HEK293 (cell line): ENCODE data around the gene BUB3.

Experiments
- CTCF ChIA-PET: fragments of 350-600 bp; formaldehyde crosslinking; extraction: SDS; loops from one replicate; lab custom pipeline; 2021; ENCODE audit warnings: antibody characterized with exemption; lab: Yijun Ruan, JAX
- POLR2A ChIA-PET: fragments of 300-600 bp; formaldehyde crosslinking; extraction: SDS; loops from one replicate; lab custom pipeline; 2020; ENCODE audit warnings: antibody characterized with exemption, inconsistent platforms; lab: Yijun Ruan, JAX
- H3K27ac ChIP-seq: fragments of 200-500 bp; sonication (Bioruptor generic); 2 replicates; pipeline ENCODE4 v1.5.1; 2014; ENCODE audit warnings: low read depth, low read length, control low read depth, inconsistent platforms; ENCODE audit errors: extremely low read depth
- H3K36me3 ChIP-seq, 2 experiments: fragments of 200-500 bp in 1 of 2; sonication (Bioruptor generic) in 1 of 2; 1 replicate in 1 of 2; 2 replicates in 1 of 2; pipeline ENCODE4 v1.5.1; 2014 to 2017; ENCODE audit warnings: inconsistent platforms in 2 of 2, low read length in 2 of 2; ENCODE audit not compliant: control insufficient read depth in 2 of 2, insufficient read depth in 1 of 2
- H3K4me1 ChIP-seq: fragments of 200-500 bp; sonication (Bioruptor generic); 2 replicates; pipeline ENCODE4 v1.5.1; 2014; ENCODE audit warnings: mild to moderate bottlenecking, low read length, inconsistent platforms; ENCODE audit not compliant: control insufficient read depth, insufficient read depth
- H3K4me3 ChIP-seq: 2 replicates; pipeline ENCODE4 v1.5.1; 2011; ENCODE audit warnings: low read depth, mild to moderate bottlenecking, control low read depth, low read length, moderate library complexity
- H3K9me3 ChIP-seq: fragments of 200-500 bp; sonication (Bioruptor generic); 2 replicates; pipeline ENCODE4 v1.5.1; 2014; ENCODE audit warnings: low read depth, low read length, inconsistent platforms; ENCODE audit not compliant: control insufficient read depth, insufficient read depth
- IKZF3 ChIP-seq: fragments of 450-650 bp; IDR thresholded peaks from 2 replicates; pipeline ENCODE4 v1.5.0; 2018; ENCODE audit warnings: missing biosample characterization, mild to moderate bottlenecking, missing genetic modification characterization, moderate library complexity
- PRDM1 ChIP-seq: fragments of 450-650 bp; formaldehyde crosslinking; IDR thresholded peaks from 2 replicates; pipeline ENCODE4; 2016; ENCODE audit warnings: missing biosample characterization, missing genetic modification characterization
- TCF7L2 ChIP-seq: IDR thresholded peaks from 2 replicates; pipeline ENCODE4 v1.6.1; 2011; ENCODE audit warnings: low read depth, mild to moderate bottlenecking, inconsistent platforms, low read length, moderate library complexity, borderline replicate concordance
- WT1 ChIP-seq: fragments of 450-650 bp; formaldehyde crosslinking; IDR thresholded peaks from 2 replicates; pipeline ENCODE4 v1.5.1; 2016; ENCODE audit warnings: missing biosample characterization, missing genetic modification characterization
- ZBTB7A ChIP-seq: fragments of 450-650 bp; formaldehyde crosslinking; IDR thresholded peaks from 2 replicates; pipeline ENCODE4 v1.5.1; 2016; ENCODE audit warnings: low read depth, missing biosample characterization, missing genetic modification characterization
- ZFP37 ChIP-seq: fragments of 450-650 bp; formaldehyde crosslinking; IDR thresholded peaks from 2 replicates; pipeline ENCODE4 v1.5.1; 2016; ENCODE audit warnings: missing biosample characterization, missing genetic modification characterization
- ZNF175 ChIP-seq: fragments of 450-650 bp; formaldehyde crosslinking; IDR thresholded peaks from 2 replicates; pipeline ENCODE4 v1.5.1; 2016; ENCODE audit warnings: missing biosample characterization, missing genetic modification characterization
- ZNF248 ChIP-seq: fragments of 450-650 bp; formaldehyde crosslinking; IDR thresholded peaks from 2 replicates; pipeline ENCODE4 v1.5.1; 2017; ENCODE audit warnings: missing biosample characterization, missing genetic modification characterization
- ZNF324 ChIP-seq: fragments of 450-650 bp; formaldehyde crosslinking; IDR thresholded peaks from 2 replicates; pipeline ENCODE4 v1.5.1; 2016; ENCODE audit warnings: missing biosample characterization, missing genetic modification characterization
- ZNF335 ChIP-seq: fragments of 450-650 bp; formaldehyde crosslinking; conservative IDR thresholded peaks from 2 replicates; pipeline ENCODE4 v1.5.1; 2016; ENCODE audit warnings: missing biosample characterization, missing genetic modification characterization
- ZNF426 ChIP-seq: fragments of 450-650 bp; formaldehyde crosslinking; IDR thresholded peaks from 2 replicates; pipeline ENCODE4 v1.5.1; 2017; ENCODE audit warnings: missing biosample characterization, missing genetic modification characterization, mild to moderate bottlenecking, inconsistent platforms, moderate library complexity
- ZNF514 ChIP-seq: fragments of 450-650 bp; formaldehyde crosslinking; IDR thresholded peaks from 2 replicates; pipeline ENCODE4 v1.5.1; 2016; ENCODE audit warnings: missing biosample characterization, missing genetic modification characterization
- ZNF549 ChIP-seq: fragments of 450-650 bp; IDR thresholded peaks from 2 replicates; pipeline ENCODE4 v1.5.1; 2018; ENCODE audit warnings: missing biosample characterization, missing genetic modification characterization, mild to moderate bottlenecking, inconsistent platforms, moderate library complexity
- ZNF600 ChIP-seq: fragments of 450-650 bp; formaldehyde crosslinking; IDR thresholded peaks from 2 replicates; pipeline ENCODE4 v1.5.1; 2016; ENCODE audit warnings: missing biosample characterization, missing genetic modification characterization
- ZNF610 ChIP-seq: fragments of 450-650 bp; formaldehyde crosslinking; IDR thresholded peaks from 2 replicates; pipeline ENCODE4 v1.5.1; 2016; ENCODE audit warnings: missing biosample characterization, missing genetic modification characterization, borderline replicate concordance
- ZNF626 ChIP-seq: fragments of 450-650 bp; sonication (Bioruptor Pico); formaldehyde crosslinking; IDR thresholded peaks from 2 replicates; pipeline ENCODE4 v1.5.1; 2018; ENCODE audit warnings: missing biosample characterization, missing genetic modification characterization, inconsistent platforms
- ZNF692 ChIP-seq: fragments of 450-650 bp; formaldehyde crosslinking; IDR thresholded peaks from 2 replicates; pipeline ENCODE4 v1.5.1; 2016; ENCODE audit warnings: missing biosample characterization, missing genetic modification characterization
- TF ChIP-seq, protein P1 (sequence below): fragments of 450-650 bp; formaldehyde crosslinking; IDR thresholded peaks from 2 replicates; pipeline ENCODE4 v1.5.1; 2016; ENCODE audit warnings: missing biosample characterization, missing genetic modification characterization
- TF ChIP-seq, protein P2 (sequence below): fragments of 450-650 bp; formaldehyde crosslinking; IDR thresholded peaks from 2 replicates; pipeline ENCODE4; 2016; ENCODE audit warnings: missing biosample characterization, missing genetic modification characterization

Gene BUB3

DNA sequence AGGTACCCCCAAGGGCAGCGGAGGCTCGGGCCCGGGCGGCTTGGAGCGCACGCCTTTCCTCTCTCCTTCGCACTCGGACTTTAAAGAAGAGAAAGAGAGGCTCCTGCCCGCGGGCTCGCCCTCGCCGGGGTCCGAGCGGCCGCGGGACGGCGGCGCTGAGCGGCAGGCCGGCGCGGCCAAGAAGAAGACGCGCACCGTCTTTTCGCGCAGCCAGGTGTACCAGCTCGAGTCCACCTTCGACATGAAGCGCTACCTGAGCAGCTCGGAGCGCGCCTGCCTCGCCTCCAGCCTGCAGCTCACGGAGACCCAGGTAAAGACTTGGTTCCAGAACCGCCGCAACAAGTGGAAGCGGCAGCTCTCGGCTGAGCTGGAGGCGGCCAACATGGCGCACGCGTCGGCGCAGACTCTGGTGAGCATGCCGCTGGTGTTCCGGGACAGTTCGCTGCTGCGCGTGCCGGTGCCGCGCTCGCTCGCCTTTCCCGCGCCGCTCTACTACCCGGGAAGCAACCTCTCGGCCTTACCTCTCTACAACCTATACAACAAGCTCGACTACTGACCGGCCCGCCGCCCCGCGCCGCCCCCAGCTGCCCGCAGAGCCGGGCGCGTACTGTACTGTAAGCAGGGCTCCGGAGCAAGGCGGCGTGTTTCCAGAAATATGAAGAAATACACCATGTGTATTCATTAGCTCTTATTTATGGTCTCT is 4.5 kb upstream of the BUB3 start:
- no peak for TF ChIP-seq WT1
- TF ChIP-seq, protein P1, sequence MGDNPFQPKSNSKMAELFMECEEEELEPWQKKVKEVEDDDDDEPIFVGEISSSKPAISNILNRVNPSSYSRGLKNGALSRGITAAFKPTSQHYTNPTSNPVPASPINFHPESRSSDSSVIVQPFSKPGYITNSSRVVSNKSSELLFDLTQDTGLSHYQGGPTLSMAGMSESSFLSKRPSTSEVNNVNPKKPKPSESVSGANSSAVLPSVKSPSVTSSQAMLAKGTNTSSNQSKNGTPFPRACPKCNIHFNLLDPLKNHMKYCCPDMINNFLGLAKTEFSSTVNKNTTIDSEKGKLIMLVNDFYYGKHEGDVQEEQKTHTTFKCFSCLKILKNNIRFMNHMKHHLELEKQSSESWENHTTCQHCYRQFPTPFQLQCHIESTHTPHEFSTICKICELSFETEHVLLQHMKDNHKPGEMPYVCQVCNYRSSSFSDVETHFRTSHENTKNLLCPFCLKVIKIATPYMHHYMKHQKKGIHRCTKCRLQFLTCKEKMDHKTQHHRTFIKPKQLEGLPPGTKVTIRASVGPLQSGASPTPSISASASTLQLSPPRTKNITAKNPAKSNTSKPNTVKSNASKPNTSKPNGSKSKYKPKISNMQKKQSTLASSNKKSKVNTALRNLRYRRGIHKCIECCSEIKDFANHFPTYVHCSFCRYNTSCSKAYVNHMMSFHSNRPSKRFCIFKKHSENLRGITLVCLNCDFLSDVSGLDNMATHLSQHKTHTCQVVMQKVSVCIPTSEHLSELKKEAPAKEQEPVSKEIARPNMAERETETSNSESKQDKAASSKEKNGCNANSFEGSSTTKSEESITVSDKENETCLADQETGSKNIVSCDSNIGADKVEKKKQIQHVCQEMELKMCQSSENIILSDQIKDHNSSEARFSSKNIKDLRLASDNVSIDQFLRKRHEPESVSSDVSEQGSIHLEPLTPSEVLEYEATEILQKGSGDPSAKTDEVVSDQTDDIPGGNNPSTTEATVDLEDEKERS (tag by site-specific recombination): no peak
- TF ChIP-seq ZNF324 (tag by site-specific recombination): no peak
- no peak for TF ChIP-seq ZNF514 (tag by site-specific recombination)
- TF ChIP-seq ZFP37 (tag by site-specific recombination): no peak
- TF ChIP-seq PRDM1: no peak
- no peak for TF ChIP-seq ZNF335
- TF ChIP-seq ZNF549 (tag by site-specific recombination): no peak
- TF ChIP-seq TCF7L2: no peak
- TF ChIP-seq ZNF692 (tag by site-specific recombination): no peak
- TF ChIP-seq ZNF626: no peak
- TF ChIP-seq ZBTB7A: no peak
- TF ChIP-seq ZNF175 (tag by site-specific recombination): no peak
- TF ChIP-seq ZNF426 (tag by site-specific recombination): no peak
- no peak for TF ChIP-seq IKZF3 (tag by site-specific recombination)
- TF ChIP-seq ZNF248 (tag by site-specific recombination): no peak
- no peak for TF ChIP-seq ZNF610 (tag by site-specific recombination)
- no peak for TF ChIP-seq ZNF600 (tag by site-specific recombination)
- Histone ChIP-seq H3K9me3 (no peaks in the 10 kb centered on the region), H3K4me1 (no peaks in the 10 kb centered on the region; the same call in 1 of the 2 replicates), H3K36me3 (no peaks in the 10 kb centered on the region), H3K27ac (no peak overlapping the region), H3K4me3 (no peak overlapping the region)
- POLR2A ChIA-PET: no interaction called here
- CTCF ChIA-PET: no interaction called here

DNA sequence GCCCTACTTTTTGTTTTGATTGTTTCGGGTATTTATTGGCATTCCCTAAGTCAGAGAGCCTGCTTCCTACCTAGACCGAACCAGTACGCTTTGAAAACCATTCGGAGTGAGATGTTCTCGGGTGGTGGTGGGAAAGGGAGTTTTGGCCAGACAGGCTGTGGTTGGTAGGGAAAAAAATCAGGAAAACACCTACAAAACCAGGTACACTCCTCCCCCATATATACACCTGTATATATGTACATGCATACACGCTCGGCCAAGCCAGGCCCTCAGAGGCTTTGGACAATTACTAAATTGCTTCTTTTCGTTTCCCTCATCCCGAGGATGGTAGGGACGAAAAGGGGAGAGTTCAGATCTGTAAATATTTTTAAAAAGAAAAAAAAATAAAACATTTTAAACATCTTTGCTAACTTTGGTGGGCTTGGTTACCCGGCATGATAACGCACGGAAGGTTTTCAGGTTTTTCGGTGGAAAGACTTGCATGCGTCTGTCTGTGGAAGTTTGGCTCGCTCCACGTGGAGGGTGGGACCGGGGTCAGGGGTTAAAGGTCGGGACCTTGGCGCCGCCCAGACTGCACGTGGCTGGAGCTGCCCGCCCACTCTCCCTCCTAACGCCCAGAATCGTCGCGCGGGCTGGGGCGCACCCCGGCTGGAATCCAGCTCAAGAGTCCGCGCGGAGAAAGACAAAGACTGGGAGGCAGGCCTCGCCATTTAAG is 3.8 kb upstream of the BUB3 start:
- H3K9me3 ChIP-seq: no peaks in the 10 kb centered on the region
- no peak overlapping the region for H3K27ac ChIP-seq
- H3K4me3 ChIP-seq: no peak overlapping the region
- H3K4me1 ChIP-seq: no peaks in the 10 kb centered on the region; the same call in 1 of the 2 replicates
- ChIA-PET CTCF (no interaction called here), POLR2A (no interaction called here)
- H3K36me3 ChIP-seq: peaks cover 0 to 6% of the 10 kb centered on the region in 2 experiments; a peak in 1 of 3 replicates
- TF ChIP-seq, protein P2, sequence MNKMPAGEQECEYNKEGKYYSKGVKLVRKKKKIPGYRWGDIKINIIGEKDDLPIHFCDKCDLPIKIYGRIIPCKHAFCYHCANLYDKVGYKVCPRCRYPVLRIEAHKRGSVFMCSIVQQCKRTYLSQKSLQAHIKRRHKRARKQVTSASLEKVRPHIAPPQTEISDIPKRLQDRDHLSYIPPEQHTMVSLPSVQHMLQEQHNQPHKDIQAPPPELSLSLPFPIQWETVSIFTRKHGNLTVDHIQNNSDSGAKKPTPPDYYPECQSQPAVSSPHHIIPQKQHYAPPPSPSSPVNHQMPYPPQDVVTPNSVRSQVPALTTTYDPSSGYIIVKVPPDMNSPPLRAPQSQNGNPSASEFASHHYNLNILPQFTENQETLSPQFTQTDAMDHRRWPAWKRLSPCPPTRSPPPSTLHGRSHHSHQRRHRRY (tag by site-specific recombination): no peak
